Progenitor cell of endocrine pancreas (in vitro differentiated cells): ENCODE results near the gene NAALAD2. TPM values are rescaled to one million over a fixed set of nuclear protein-coding genes. Genes with fewer than 3 reads are reported as not detected.

Source experiments
- DNase-seq: peaks from one replicate; pipeline ENCODE4 v3.0.0; 2021; ENCODE audit warnings: low spot score; ENCODE audit not compliant: unreplicated experiment
- H3K27ac Mint-ChIP-seq: 2 replicates; pipeline ENCODE4 v1.8.0; 2021; ENCODE audit warnings: mild to moderate bottlenecking, moderate library complexity, mixed read lengths
- H3K27me3 Mint-ChIP-seq: 2 replicates; pipeline ENCODE4 v1.8.0; 2021; ENCODE audit warnings: mixed read lengths
- H3K36me3 Mint-ChIP-seq: 2 replicates; pipeline ENCODE4 v1.8.0; 2022; ENCODE audit warnings: mixed read lengths; ENCODE audit not compliant: insufficient read depth
- H3K4me1 Mint-ChIP-seq: 2 replicates; pipeline ENCODE4 v1.8.0; 2021; ENCODE audit warnings: low read depth, mixed read lengths
- H3K4me3 Mint-ChIP-seq: 2 replicates; pipeline ENCODE4 v1.8.0; 2021; ENCODE audit warnings: low read depth, mild to moderate bottlenecking, moderate library complexity, mixed read lengths
- H3K9me3 Mint-ChIP-seq: 2 replicates; pipeline ENCODE4 v1.8.0; 2021; ENCODE audit warnings: low read depth, mixed read lengths
- CTCF ChIP-seq: fragments of 200-600 bp; sonication (generic); IDR thresholded peaks from one replicate; pipeline ENCODE4 v1.5.0; 2021; ENCODE audit warnings: antibody characterized with exemption, mild to moderate bottlenecking; ENCODE audit not compliant: unreplicated experiment
- total RNA-seq: library from RNA; stranded (reverse); gene quantifications from 2 replicates; pipeline ENCODE4 v1.2.1, GENCODE V29; 2021

Gene NAALAD2
- total RNA-seq, 1 donor from 2014 or later, result 5.5 TPM

DNA sequence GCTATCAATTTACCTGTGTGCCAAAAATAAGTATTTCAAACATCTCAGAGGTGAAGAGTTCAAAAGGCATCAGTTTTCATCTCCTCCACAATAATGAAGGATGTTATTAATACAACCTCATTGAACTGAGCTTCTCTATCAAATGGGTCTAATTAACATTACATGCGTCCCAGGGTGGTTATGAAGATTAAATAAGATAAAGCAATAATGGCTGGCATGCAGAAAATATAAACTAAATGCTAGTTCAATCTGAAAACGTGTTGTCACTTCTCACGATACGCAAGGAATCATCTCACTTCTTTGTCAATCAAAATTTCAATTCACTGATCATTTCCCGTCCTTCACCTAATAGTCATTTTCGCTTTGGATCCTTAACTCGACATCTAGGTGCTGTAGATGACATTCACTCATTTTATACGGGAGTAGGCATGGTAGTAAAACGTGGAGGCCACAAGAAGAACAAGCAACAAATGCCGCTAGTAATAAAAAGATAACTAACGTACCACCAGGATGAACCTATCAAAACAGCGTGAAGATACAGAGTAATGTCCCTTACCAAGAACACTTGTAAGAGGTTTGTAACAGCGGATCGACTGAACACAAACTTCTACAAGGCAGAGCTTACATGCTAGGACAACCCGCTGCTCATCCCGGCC, 87.5 kb downstream of the NAALAD2 start:
- H3K36me3 Mint-ChIP-seq, result peaks cover 7% of the 10 kb centered on the region
- H3K4me3 Mint-ChIP-seq, result peak overlapping the region; percentile 92
- H3K27me3 Mint-ChIP-seq, result no peaks in the 10 kb centered on the region
- no peak for TF ChIP-seq CTCF
- DNase-seq, result no peak
- peaks cover 24% of the 10 kb centered on the region for H3K4me1 Mint-ChIP-seq
- H3K27ac Mint-ChIP-seq, result peak overlapping the region; percentile 97
- peaks cover 6% of the 10 kb centered on the region for H3K9me3 Mint-ChIP-seq

DNA sequence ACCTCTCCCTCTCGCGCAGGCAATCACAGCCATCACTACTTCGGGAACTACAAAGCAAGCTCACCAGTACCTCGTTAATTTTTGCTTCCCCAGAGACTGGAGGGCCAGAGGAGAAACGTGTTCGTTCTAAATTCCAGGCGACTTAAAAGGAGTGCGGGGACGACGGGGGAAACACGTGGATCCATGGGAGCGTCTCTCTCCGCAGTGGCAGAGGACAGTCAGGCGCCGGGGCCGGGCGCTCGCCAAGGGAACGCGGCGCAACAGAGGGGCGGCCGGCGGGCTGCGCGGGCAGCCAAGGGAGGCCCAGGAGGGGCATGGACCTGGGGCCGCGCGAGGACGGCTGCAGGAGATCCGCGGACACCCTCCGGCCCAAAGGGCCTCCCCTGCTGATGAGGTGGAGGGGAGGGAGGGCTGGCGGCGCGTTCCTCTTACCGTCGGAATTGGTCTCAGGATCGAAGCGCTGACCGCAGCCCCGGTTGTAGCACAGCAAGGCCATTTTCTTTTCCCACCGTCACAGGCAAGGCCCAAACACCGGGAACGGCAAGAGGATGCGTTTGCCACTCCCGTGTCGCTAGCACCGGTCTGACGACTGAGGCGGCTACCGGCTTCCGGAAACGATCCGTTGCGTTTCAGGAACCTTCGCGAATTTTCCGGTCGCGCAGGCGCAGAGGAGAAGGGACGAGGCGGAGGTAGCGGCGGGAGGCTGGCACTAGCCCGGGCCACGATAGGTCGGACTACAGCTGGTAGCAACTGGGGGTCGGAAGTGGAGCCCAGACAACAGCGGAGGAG, 88.2 kb downstream of the NAALAD2 start, which contains the start of gene CHORDC1:
CHORDC1 (minus strand) TSS at position 591 of the 789 bp plus-strand sequence; CDS start at position 496, 95 bp downstream.
- H3K4me1 Mint-ChIP-seq, result peaks cover 24% of the 10 kb centered on the region
- H3K36me3 Mint-ChIP-seq, result peaks cover 7% of the 10 kb centered on the region
- H3K27ac Mint-ChIP-seq, result peak within 1 kb of the TSS; percentile 97
- H3K4me3 Mint-ChIP-seq, result peak within 1 kb of the TSS; percentile 92
- no peak for TF ChIP-seq CTCF
- H3K9me3 Mint-ChIP-seq, result peaks cover 6% of the 10 kb centered on the region
- peak; percentile 76 for DNase-seq
- no peaks in the 10 kb centered on the region for H3K27me3 Mint-ChIP-seq

GRCh38 chr11:90223248-90223585, 88.8 kb downstream of the NAALAD2 start:
- peaks cover 7% of the 10 kb centered on the region for H3K36me3 Mint-ChIP-seq
- peaks cover 24% of the 10 kb centered on the region for H3K4me1 Mint-ChIP-seq

DNA sequence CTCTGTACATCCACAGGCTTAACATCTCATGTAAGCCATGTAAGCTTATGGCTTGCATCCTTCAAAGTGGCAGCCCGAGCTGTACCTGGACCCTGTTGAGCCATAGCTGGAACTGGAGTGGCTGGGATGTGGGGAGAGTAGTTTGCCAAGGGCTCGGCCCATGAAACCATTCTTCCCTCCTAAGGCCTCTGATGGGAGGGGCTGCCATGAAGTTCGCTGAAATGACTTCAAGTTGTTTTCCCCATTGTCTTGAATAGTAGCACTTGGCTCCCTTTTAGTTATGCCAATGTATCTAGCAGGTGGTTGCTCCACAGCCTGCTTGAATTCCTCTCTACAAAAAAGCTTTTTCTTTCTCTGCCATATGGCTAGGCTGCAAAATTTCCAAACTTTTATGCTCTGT, 93.6 kb downstream of the NAALAD2 start:
- H3K4me1 Mint-ChIP-seq, result peaks cover 5% of the 10 kb centered on the region
- peaks cover 5% of the 10 kb centered on the region for H3K9me3 Mint-ChIP-seq
- H3K36me3 Mint-ChIP-seq, result no peaks in the 10 kb centered on the region
- DNase-seq, result no peak
- H3K27ac Mint-ChIP-seq, result no peak overlapping the region
- H3K4me3 Mint-ChIP-seq, result no peak overlapping the region
- TF ChIP-seq CTCF, result no peak
- no peaks in the 10 kb centered on the region for H3K27me3 Mint-ChIP-seq

More at GRCh38 chr11:90223248-90223585, 88.8 kb downstream of the NAALAD2 start:
- peak overlapping the region; percentile 70 for H3K27ac Mint-ChIP-seq
- TF ChIP-seq CTCF, result no peak
- DNase-seq, result no peak
- peaks cover 6% of the 10 kb centered on the region for H3K9me3 Mint-ChIP-seq
- peak overlapping the region; percentile 92 for H3K4me3 Mint-ChIP-seq
- no peaks in the 10 kb centered on the region for H3K27me3 Mint-ChIP-seq

GRCh38 chr11:90229791-90230190, 95.3 kb downstream of the NAALAD2 start:
- TF ChIP-seq CTCF, result no peak
- no peak overlapping the region for H3K4me3 Mint-ChIP-seq
- H3K4me1 Mint-ChIP-seq, result peaks cover 2% of the 10 kb centered on the region
- no peak overlapping the region for H3K27ac Mint-ChIP-seq
- H3K36me3 Mint-ChIP-seq, result no peaks in the 10 kb centered on the region
- H3K9me3 Mint-ChIP-seq, result peaks cover 5% of the 10 kb centered on the region
- no peak for DNase-seq
- H3K27me3 Mint-ChIP-seq, result no peaks in the 10 kb centered on the region
